Parathyroid adenoma (tissue), 2 donors: ENCODE measurements around the gene SLC25A21.
A peak's percentile ranks its signal among the peaks of the same experiment; 100 is the strongest.

Experiments used
- H2AFZ ChIP-seq: fragments of 300-600 bp; sonication (generic); one replicate; pipeline ENCODE4 v1.7.0; 2017; ENCODE audit warnings: antibody characterized with exemption, mild to moderate bottlenecking
- H3K27ac ChIP-seq: fragments of 300-600 bp; sonication (generic); one replicate; pipeline ENCODE4 v1.7.0; 2017
- H3K27me3 ChIP-seq: fragments of 300-600 bp; sonication (generic); one replicate; pipeline ENCODE4 v1.7.0; 2017; ENCODE audit warnings: low read length; ENCODE audit not compliant: control insufficient read depth, insufficient read depth
- H3K36me3 ChIP-seq: fragments of 300-600 bp; sonication (generic); one replicate; pipeline ENCODE4 v1.7.0; 2017; ENCODE audit warnings: low read length; ENCODE audit not compliant: control insufficient read depth, insufficient read depth
- H3K4me1 ChIP-seq: fragments of 300-600 bp; sonication (generic); one replicate; pipeline ENCODE4 v1.7.0; 2017; ENCODE audit warnings: control low read depth
- H3K4me2 ChIP-seq: fragments of 300-600 bp; sonication (generic); one replicate; pipeline ENCODE4 v1.7.0; 2017; ENCODE audit warnings: low read length
- H3K4me3 ChIP-seq: fragments of 300-600 bp; sonication (generic); one replicate; pipeline ENCODE4 v1.7.0; 2017; ENCODE audit warnings: low read depth, low read length
- H3K79me2 ChIP-seq: fragments of 300-600 bp; sonication (generic); one replicate; pipeline ENCODE4 v1.7.0; 2017; ENCODE audit warnings: control low read depth
- H3K9ac ChIP-seq: fragments of 300-600 bp; sonication (generic); one replicate; pipeline ENCODE4 v1.7.0; 2017; ENCODE audit warnings: mild to moderate bottlenecking
- H3K9me3 ChIP-seq: fragments of 300-600 bp; sonication (generic); one replicate; pipeline ENCODE4 v1.7.0; 2017; ENCODE audit warnings: low read length; ENCODE audit not compliant: control insufficient read depth
- TF ChIP-seq, protein P1 (sequence below): fragments of 300-600 bp; sonication (generic); IDR thresholded peaks from one replicate; pipeline ENCODE4 v1.7.0; 2017; ENCODE audit warnings: antibody characterized with exemption, mild to moderate bottlenecking
- donor health status: primary hyperparathyroidism.

Gene SLC25A21

GRCh38 chr14:36654794-36655381, 517.5 kb downstream of the SLC25A21 start:
- peak overlapping the region; percentile 98 for H3K4me3 ChIP-seq
- H2AFZ ChIP-seq, result peak overlapping the region; percentile 72
- H3K4me1 ChIP-seq, result peaks cover 4% of the 10 kb centered on the region
- peak overlapping the region; percentile 99 for H3K27ac ChIP-seq
- H3K36me3 ChIP-seq, result no peaks in the 10 kb centered on the region
- no peaks in the 10 kb centered on the region for H3K27me3 ChIP-seq
- H3K9ac ChIP-seq, result no peak overlapping the region
- H3K79me2 ChIP-seq, result peaks cover 36% of the 10 kb centered on the region
- H3K4me2 ChIP-seq, result peak overlapping the region; percentile 99
- no peaks in the 10 kb centered on the region for H3K9me3 ChIP-seq
- TF ChIP-seq, protein P1, sequence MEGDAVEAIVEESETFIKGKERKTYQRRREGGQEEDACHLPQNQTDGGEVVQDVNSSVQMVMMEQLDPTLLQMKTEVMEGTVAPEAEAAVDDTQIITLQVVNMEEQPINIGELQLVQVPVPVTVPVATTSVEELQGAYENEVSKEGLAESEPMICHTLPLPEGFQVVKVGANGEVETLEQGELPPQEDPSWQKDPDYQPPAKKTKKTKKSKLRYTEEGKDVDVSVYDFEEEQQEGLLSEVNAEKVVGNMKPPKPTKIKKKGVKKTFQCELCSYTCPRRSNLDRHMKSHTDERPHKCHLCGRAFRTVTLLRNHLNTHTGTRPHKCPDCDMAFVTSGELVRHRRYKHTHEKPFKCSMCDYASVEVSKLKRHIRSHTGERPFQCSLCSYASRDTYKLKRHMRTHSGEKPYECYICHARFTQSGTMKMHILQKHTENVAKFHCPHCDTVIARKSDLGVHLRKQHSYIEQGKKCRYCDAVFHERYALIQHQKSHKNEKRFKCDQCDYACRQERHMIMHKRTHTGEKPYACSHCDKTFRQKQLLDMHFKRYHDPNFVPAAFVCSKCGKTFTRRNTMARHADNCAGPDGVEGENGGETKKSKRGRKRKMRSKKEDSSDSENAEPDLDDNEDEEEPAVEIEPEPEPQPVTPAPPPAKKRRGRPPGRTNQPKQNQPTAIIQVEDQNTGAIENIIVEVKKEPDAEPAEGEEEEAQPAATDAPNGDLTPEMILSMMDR, result no peak

DNA sequence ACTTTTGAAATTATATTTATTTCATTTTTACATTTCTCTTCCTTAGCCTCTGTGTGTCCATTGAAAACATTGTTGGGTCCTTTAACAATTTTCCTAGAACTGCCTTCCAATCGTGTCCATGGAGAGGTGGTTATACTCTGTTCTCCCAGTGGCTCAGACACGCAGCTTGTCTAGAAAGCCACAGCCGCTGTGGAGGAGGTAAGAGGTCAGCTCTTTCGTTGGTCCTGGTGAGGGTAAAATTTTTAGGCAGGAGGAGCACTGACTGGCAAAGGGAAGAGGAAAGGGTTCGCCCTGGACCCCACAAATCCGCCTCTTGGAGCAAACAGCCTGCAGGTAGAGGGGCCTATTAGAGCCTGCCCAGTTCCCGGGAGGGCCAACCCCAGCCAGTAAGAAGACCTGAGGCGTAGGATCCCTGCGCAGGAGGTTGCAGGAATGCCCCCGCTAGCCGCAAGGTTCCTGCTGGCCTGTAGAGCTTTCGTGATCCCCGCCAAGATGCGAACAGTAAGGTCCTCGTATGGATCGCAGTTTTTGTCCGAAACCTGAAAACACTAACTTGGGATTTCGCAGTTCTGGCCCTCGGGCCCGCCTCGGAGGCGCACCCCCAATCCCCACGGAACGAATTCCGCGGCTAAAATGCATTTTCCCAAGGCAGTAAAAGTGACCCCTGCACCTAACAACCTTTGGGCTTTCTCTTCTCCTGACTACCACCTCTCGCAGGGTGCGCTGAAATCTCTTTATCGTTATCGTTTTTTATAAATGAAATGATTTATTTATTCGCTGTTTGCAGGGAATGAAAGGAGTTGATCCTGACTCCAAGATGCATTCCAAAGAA, 518.2 kb downstream of the SLC25A21 start:
- TF ChIP-seq, protein P1, result no peak
- Histone ChIP-seq H3K36me3 (no peaks in the 10 kb centered on the region), H3K27me3 (no peaks in the 10 kb centered on the region), H3K9me3 (no peaks in the 10 kb centered on the region), H2AFZ (peak overlapping the region; percentile 3), H3K27ac (peak overlapping the region; percentile 99), H3K4me3 (no peak overlapping the region), H3K79me2 (peaks cover 28% of the 10 kb centered on the region), H3K4me1 (peaks cover 4% of the 10 kb centered on the region), H3K9ac (no peak overlapping the region), H3K4me2 (no peak overlapping the region)

GRCh38 chr14:36653413-36653812, 519.0 kb downstream of the SLC25A21 start:
- Histone ChIP-seq H3K36me3 (no peaks in the 10 kb centered on the region), H3K79me2 (peaks cover 21% of the 10 kb centered on the region), H3K27ac (peak overlapping the region; percentile 99), H3K4me2 (no peak overlapping the region), H3K27me3 (no peaks in the 10 kb centered on the region), H3K4me1 (peaks cover 4% of the 10 kb centered on the region), H3K9me3 (no peaks in the 10 kb centered on the region), H2AFZ (no peak overlapping the region), H3K9ac (no peak overlapping the region), H3K4me3 (no peak overlapping the region)
- TF ChIP-seq, protein P1, result no peak

DNA sequence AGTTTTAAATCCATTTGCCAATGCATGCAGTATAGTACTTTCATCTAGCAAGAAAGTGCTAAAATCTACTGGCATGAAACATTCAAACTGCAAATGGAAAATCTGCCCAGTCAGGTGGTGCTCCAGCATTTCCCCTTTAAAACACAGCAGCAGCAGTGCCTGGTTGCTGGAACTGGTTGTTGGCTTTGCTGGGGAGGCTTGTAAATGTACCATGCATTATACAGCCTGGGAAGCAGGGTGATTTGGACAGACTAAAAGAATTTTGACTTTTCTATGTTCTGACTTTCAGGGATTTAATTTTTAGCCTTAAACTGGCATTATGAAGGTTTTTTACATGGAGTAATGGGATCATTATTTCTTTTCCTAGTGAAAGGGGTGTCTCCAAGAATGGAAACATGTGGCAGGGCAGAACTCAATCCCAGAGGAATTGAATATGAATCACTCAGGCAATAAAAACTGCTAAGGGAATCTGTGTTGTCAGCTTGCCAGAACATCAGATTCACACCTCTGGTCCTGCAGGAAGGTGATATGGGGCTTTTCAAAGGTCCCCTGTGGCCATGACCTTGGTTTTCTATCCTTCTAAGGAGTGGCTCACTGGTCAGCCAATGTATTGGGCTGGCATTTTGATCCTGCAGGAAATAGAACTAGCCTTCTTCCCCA, 519.7 kb downstream of the SLC25A21 start:
- Histone ChIP-seq H3K27ac (peak overlapping the region; percentile 99), H2AFZ (no peak overlapping the region), H3K4me3 (no peak overlapping the region), H3K9ac (no peak overlapping the region), H3K79me2 (peaks cover 13% of the 10 kb centered on the region), H3K36me3 (no peaks in the 10 kb centered on the region), H3K9me3 (no peaks in the 10 kb centered on the region), H3K27me3 (no peaks in the 10 kb centered on the region), H3K4me1 (peaks cover 4% of the 10 kb centered on the region), H3K4me2 (no peak overlapping the region)
- TF ChIP-seq, protein P1, result no peak
